GM20431 (cell line): Measurements from ENCODE around the gene NAGLU.

Source experiments
- in situ Hi-C: fragments of 300-500 bp; cut with MseI, MboI; formaldehyde crosslinking; loops from one replicate; pipeline ENCODE4 v1.15.0; 2020; ENCODE audit warnings: low sequenced_read_pairs; ENCODE audit not compliant: unreplicated experiment

NAGLU gene

DNA sequence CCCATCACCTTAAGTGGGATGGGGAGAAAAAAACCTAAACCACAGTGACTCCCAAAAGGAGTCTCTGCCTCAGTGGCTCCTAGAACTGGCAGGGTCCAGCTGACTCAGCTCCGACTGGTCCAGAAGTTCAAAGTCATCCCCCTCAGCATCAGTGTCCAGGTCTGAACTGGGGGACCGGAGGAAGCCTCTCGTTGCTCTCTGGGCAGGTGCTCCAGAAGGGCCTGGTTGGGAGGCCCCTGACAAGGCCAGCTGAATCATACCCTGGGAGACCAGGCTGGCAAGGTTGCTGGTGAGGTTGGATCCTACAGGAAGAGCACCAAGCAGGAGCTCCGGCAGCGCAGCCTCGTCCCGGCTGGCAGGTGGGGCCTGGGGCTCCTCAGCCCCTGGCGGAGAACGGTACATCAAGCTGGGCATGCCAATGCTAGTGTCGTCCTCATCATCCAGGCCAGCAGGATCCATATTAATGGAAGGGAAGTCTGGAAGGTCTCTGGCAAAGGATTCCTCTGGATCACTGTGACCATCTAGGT lies 45.8 kb downstream of the NAGLU start:
- in situ Hi-C loops: no loop called here

DNA sequence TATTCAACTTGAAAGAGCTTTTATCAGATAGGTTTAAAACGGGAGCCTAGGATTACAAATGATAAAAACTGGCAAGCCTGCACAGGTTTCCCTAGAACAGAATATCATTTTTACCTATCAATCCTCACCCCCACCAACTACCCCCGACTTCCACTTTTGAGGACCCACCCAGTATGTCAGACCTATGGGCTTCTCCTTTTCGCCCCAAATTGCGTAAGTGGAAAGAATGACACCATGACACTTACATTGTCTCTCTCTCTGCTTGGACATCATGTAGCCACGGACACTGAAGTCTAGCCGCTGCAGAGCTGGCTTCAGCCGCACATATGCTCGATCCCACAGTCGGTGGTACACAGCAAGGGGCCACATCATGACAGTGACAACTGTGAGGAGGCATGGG lies 48.8 kb downstream of the NAGLU start:
- in situ Hi-C loops: no loop called here

DNA sequence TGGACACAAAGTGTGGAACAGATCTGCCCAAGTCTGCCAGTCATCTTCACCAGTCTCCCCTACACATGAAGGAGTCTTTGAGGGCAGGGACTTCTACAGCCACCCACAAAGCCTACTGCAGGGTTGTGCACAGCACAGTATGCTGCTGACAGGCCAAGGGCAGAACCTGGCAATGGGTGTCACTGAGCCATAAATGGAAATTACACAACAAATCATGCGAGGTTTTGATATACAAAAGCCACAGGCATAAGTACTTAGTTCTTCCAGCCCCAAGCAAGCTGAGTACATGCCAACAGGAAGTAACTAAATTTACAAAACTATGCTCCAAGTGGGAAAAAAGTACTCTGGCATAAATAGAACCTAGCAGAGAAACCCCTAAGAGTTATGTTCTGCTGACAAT lies 49.3 kb downstream of the NAGLU start:
- in situ Hi-C loops: no loop called here

DNA sequence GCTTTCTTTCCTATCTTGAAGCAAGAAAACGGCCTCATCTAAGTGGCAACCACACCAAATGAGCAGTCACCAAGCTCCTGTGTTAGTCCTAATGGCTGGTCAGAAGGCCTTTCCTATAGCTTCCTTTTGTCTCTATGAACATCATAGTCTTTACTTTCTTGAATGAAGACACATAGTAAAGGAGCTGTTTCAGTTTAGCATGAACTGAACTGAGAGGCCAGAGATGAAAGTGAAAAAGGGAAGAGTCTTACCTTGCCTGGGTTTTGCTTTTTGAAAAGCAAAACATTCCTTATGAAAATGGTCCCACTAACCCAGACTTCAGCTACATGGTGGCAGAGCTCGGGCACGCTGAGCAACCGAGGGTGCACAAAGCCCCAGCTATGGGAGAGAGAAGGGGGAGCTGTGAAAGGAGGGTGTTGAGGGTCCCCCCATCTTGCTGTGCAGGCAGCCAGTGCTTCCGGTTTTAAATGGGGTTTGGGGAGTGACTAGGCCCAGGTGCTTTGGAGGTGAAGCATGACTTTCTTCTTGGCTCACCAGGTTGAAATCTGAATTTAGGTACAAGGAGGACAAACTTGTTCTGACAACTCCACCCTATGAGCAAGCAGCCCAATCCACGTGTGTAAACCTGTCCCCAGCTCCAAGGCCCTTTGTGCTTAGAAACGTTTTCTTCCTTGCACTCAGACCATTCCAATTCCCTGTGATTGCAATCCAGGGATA lies 50.6 kb downstream of the NAGLU start:
- in situ Hi-C loops: no loop called here

DNA sequence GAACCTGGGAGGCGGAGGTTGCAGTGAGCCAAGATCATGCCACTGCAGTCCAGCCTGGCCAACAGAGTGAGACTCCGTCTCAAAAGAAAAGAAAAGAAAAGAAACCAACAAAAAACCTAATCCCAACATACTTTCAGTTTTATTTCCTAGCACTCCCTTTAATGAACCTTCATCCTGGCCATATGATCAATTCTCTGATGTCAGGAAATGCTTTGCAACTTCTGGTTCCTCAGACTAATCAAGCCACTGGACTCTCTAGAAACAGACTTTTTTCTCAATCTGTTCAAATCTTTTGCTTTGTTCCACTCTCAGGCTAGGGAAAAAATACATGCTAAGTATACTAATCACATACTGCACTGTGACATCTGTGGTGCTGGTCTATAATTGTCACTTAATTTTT lies 54.8 kb downstream of the NAGLU start:
- in situ Hi-C loops: no loop called here

DNA sequence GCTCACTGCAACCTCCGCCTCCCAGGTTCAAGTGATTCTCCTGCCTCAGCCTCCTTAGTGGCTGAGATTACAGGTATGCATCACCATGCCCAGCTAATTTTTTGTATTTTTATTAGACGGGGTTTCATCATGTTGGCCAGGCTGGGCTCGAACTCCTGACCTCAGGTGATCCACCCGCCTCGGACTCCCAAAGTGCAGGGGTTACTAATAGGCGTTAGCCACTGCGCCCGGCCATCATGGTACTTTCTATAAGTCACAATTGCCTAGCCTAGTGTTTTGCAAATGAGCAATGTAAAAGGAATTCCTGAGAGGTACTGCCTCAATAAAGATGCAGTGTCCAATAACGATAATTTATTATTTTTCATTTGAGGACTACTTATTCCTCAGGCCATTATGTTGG lies 55.4 kb downstream of the NAGLU start:
- in situ Hi-C loops: no loop called here
